RWPE2 (cell line): Measurements from ENCODE around the gene ALDH16A1.

Experiments
- ATAC-seq: fragments of 200-7000 bp; cut with Tn5 transposase; 3 replicates; pipeline ENCODE4 v1.9.1; 2021; ENCODE audit warnings: low read depth
- DNase-seq: peaks from one replicate; pipeline ENCODE4 v3.0.0-alpha.2; 2020; ENCODE audit warnings: low spot score
- H3K27ac ChIP-seq: fragments of 450-650 bp; 2 replicates; pipeline ENCODE4 v1.5.1; 2017; ENCODE audit warnings: mild to moderate bottlenecking; ENCODE audit not compliant: poor library complexity, severe bottlenecking
- H3K27me3 ChIP-seq: fragments of 250-450 bp; sonication (Bioruptor Pico); 2 replicates; pipeline ENCODE4 v1.5.1; 2021; ENCODE audit warnings: mild to moderate bottlenecking, moderate library complexity; ENCODE audit not compliant: insufficient read depth, poor library complexity, severe bottlenecking
- H3K36me3 ChIP-seq: fragments of 250-450 bp; sonication (Bioruptor Pico); 2 replicates; pipeline ENCODE4 v1.5.1; 2020; ENCODE audit warnings: low read depth, mild to moderate bottlenecking, moderate library complexity
- H3K4me1 ChIP-seq: fragments of 250-450 bp; sonication (Bioruptor Pico); 2 replicates; pipeline ENCODE4 v1.5.1; 2021; ENCODE audit warnings: mild to moderate bottlenecking, moderate library complexity; ENCODE audit not compliant: insufficient read depth, poor library complexity, severe bottlenecking
- H3K4me3 ChIP-seq: fragments of 250-450 bp; sonication (Bioruptor Pico); 2 replicates; pipeline ENCODE4 v1.5.1; 2021; ENCODE audit warnings: mild to moderate bottlenecking, moderate library complexity; ENCODE audit not compliant: severe bottlenecking
- H3K9me3 ChIP-seq: fragments of 250-450 bp; sonication (Bioruptor Pico); 2 replicates; pipeline ENCODE4 v1.5.1; 2021; ENCODE audit warnings: mild to moderate bottlenecking, moderate library complexity; ENCODE audit not compliant: severe bottlenecking
- TF ChIP-seq, protein P1 (sequence below): fragments of 450-650 bp; IDR thresholded peaks from one replicate; pipeline ENCODE4 v1.5.1; 2017; ENCODE audit warnings: mild to moderate bottlenecking, moderate library complexity; ENCODE audit not compliant: poor library complexity, severe bottlenecking

Gene ALDH16A1

DNA sequence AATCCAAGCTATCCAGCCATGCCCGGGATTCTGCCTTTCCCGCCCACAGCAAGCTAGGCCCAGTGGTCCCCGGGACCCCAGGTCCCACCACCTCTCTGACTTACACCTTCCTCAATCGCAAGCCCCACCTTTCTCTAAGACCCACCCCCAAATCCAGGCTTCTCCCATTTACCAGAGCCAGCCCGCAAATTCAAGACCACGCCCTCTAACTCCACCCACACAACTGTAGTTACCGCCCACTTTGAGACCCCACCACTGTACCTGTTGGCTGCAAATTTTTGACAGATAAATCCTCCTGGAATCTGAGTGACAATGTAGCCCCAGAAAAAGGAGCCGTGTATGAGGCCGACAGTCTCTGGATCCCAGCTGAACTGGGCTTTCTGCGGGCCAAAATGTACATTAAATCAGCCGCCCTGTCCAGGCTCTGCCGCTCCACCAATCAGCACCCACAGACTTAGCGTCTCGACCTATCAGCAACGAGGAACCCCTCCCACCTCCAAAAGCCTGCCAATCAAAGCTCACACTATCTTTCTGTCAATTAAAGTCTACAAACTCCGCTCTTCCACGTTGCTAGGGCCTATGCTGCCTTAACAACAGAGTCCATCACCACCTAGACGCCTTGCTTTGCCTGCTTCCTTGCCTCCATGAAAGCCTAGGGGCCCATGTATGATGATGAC lies 18.0 kb upstream of the ALDH16A1 start:
- Histone ChIP-seq H3K4me1 (no peaks in the 10 kb centered on the region), H3K4me3 (no peak overlapping the region), H3K27ac (no peak overlapping the region), H3K9me3 (no peaks in the 10 kb centered on the region), H3K36me3 (no peaks in the 10 kb centered on the region), H3K27me3 (peaks cover 94% of the 10 kb centered on the region)
- TF ChIP-seq, protein P1, sequence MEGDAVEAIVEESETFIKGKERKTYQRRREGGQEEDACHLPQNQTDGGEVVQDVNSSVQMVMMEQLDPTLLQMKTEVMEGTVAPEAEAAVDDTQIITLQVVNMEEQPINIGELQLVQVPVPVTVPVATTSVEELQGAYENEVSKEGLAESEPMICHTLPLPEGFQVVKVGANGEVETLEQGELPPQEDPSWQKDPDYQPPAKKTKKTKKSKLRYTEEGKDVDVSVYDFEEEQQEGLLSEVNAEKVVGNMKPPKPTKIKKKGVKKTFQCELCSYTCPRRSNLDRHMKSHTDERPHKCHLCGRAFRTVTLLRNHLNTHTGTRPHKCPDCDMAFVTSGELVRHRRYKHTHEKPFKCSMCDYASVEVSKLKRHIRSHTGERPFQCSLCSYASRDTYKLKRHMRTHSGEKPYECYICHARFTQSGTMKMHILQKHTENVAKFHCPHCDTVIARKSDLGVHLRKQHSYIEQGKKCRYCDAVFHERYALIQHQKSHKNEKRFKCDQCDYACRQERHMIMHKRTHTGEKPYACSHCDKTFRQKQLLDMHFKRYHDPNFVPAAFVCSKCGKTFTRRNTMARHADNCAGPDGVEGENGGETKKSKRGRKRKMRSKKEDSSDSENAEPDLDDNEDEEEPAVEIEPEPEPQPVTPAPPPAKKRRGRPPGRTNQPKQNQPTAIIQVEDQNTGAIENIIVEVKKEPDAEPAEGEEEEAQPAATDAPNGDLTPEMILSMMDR = no peak
- ATAC-seq = no peak
- DNase-seq = no peak

DNA sequence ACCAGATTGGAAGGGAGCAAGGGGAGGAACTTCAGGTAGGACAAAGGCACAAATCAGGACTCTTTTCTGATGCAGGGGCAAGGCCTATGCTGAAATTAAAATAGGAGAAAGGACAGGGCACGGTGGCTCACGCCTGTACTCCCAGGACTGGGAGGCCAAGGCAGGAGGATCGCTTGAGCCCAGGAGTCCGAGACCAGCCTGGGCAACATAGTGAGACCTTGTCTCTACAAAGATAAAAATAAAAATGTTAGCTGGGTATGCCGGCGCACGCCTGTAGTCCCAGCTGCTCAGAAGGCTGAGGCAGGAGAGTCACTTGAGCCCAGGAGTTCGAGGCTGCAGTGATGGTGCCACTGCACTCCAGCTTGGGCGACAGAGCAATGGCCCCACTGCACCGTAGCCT lies 17.4 kb upstream of the ALDH16A1 start:
- Histone ChIP-seq H3K27ac (no peak overlapping the region), H3K4me3 (no peak overlapping the region), H3K4me1 (no peaks in the 10 kb centered on the region), H3K27me3 (peaks cover 96% of the 10 kb centered on the region), H3K9me3 (no peaks in the 10 kb centered on the region), H3K36me3 (no peaks in the 10 kb centered on the region)
- TF ChIP-seq, protein P1 = no peak
- no peak for DNase-seq
- no peak for ATAC-seq

DNA sequence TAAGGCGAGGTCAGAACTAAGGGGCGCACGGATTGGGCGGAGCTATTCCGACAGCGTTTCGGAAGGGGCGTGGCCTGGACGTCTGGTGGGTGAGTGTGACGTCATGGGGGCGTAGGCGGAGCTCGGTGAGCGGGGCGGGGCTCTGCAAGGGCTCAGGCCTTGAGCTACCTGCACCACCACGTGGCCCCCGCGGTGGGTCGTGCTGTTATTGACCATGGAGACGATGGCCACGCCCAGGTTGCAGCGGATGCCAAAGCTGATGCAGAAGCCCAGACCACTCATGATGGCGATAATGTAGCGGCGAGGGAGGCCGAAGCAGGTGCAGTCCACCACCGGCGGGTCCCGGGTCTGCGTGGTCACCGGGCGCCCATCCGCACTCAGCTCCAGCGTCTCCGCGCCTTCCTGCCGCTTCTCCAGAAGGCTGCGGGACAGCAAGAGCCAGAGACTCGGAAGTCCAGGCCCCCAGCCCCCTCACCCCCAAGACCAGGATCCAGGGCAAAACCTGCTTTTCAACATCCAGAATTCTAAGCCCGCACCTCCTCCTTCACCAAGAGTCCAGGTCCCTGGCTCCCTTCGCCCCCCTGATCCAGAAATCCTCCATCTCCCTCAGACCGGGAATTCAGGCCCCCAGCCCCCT lies 16.5 kb upstream of the ALDH16A1 start:
- Histone ChIP-seq H3K4me1 (no peaks in the 10 kb centered on the region), H3K36me3 (no peaks in the 10 kb centered on the region), H3K4me3 (no peak overlapping the region), H3K9me3 (no peaks in the 10 kb centered on the region), H3K27me3 (peaks cover 95% of the 10 kb centered on the region), H3K27ac (no peak overlapping the region)
- TF ChIP-seq, protein P1 = no peak
- ATAC-seq (no peak), DNase-seq (no peak)

DNA sequence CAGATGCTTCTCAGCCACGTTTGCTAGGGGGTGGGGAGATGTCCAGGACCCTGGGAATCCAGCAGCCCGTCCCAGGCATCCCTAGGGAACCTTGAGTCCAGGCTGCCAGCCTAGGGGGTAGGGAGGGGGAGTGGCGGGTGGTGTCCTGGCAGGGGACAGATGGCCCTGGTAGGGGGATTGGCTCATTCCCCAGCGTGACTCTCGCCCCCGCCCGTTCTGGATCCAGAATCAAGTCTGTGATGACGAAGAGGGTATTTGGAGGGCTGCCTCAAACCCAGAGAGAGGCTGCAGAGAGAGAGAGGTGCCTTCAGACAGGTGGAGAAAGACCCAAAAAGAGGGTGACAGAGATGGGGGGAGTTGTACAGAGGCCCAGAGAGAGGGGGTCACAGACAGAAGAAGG lies 15.8 kb upstream of the ALDH16A1 start:
- no peaks in the 10 kb centered on the region for H3K36me3 ChIP-seq
- H3K27me3 ChIP-seq = peaks cover 95% of the 10 kb centered on the region
- no peak for DNase-seq
- H3K9me3 ChIP-seq = no peaks in the 10 kb centered on the region
- no peaks in the 10 kb centered on the region for H3K4me1 ChIP-seq
- no peak overlapping the region for H3K27ac ChIP-seq
- no peak overlapping the region for H3K4me3 ChIP-seq
- no peak for ATAC-seq
- TF ChIP-seq, protein P1 = no peak

DNA sequence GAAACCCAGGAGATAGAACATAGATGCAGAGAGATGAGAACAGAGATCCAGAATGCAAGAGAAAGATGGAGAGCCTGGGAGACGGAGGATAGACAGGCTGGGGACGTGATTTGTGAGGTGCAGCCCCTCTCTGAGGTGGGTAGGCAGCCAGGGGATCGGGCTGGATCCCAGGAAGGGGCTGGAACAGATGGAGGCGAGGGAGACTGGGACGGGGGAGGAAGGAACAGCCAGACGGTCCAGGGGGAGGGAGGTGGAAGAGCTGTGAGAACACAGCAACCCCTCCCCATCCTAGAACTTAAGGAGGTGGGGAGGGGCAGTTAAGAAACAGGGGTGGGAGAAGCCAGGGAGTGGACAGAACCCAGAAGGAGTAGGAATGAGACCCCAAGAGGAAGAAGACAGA lies 14.8 kb upstream of the ALDH16A1 start:
- Histone ChIP-seq H3K27me3 (peaks cover 87% of the 10 kb centered on the region), H3K4me1 (no peaks in the 10 kb centered on the region), H3K9me3 (no peaks in the 10 kb centered on the region), H3K27ac (no peak overlapping the region), H3K36me3 (no peaks in the 10 kb centered on the region), H3K4me3 (no peak overlapping the region)
- TF ChIP-seq, protein P1 = no peak
- ATAC-seq = no peak
- DNase-seq = no peak
